Activated T-cell treated with anti-CD3 and anti-CD28 coated beads, Interleukin-2, amount 50 U/mL, for 1 hour (primary cell): ENCODE data around the gene KRT74.

Experiments
- DNase-seq: peaks from one replicate; pipeline ENCODE4 v3.0.0-alpha.2; 2020

Gene KRT74

GRCh38 chr12:52573743-52574142 lies at the start of gene KRT74:
Gene KRT74 (minus strand): TSS chr12:52573843. CDS start chr12:52573777, 66 bp downstream.
- DNase-seq, result no peak

- no peak for DNase-seq
These were observed 48.7 kb upstream of the KRT74 start for GRCh38 chr12:52622349-52622748.

GRCh38 chr12:52618866-52619265 lies 45.2 kb upstream of the KRT74 start:
- DNase-seq, result no peak

- no peak for DNase-seq
These were observed 44.6 kb upstream of the KRT74 start, which contains the start of gene KRT73 for GRCh38 chr12:52618216-52618615. Gene KRT73 (minus strand): TSS chr12:52618559. CDS start chr12:52618524, 35 bp downstream.

- DNase-seq, result no peak
These were observed 43.8 kb upstream of the KRT74 start for GRCh38 chr12:52617403-52617785.

GRCh38 chr12:52616680-52617402 lies 43.2 kb upstream of the KRT74 start:
- no peak for DNase-seq

GRCh38 chr12:52615912-52616311 lies 42.3 kb upstream of the KRT74 start:
- no peak for DNase-seq

GRCh38 chr12:52615208-52615868 lies 41.7 kb upstream of the KRT74 start:
- DNase-seq, result no peak

- no peak for DNase-seq
These were observed 41.0 kb upstream of the KRT74 start for GRCh38 chr12:52614381-52615207.

GRCh38 chr12:52613384-52614030 lies 39.9 kb upstream of the KRT74 start:
- DNase-seq, result no peak

GRCh38 chr12:52612431-52613383 lies 39.1 kb upstream of the KRT74 start:
- DNase-seq, result no peak

- no peak for DNase-seq
These were observed 37.4 kb upstream of the KRT74 start for GRCh38 chr12:52611080-52611468.

- no peak for DNase-seq
These were observed 35.4 kb upstream of the KRT74 start for GRCh38 chr12:52608826-52609630.

GRCh38 chr12:52608161-52608560 lies 34.5 kb upstream of the KRT74 start:
- DNase-seq, result no peak

- no peak for DNase-seq
These were observed 33.7 kb upstream of the KRT74 start for GRCh38 chr12:52607314-52607713.

- DNase-seq, result no peak
These were observed 33.1 kb upstream of the KRT74 start for GRCh38 chr12:52606581-52607218.

GRCh38 chr12:52606096-52606495 lies 32.5 kb upstream of the KRT74 start:
- DNase-seq, result no peak

GRCh38 chr12:52605542-52605941 lies 31.9 kb upstream of the KRT74 start:
- DNase-seq, result no peak

- DNase-seq, result no peak
These were observed 31.2 kb upstream of the KRT74 start for GRCh38 chr12:52604859-52605258.

GRCh38 chr12:52603314-52603713 lies 29.7 kb upstream of the KRT74 start:
- no peak for DNase-seq

- DNase-seq, result no peak
These were observed 28.9 kb upstream of the KRT74 start for GRCh38 chr12:52602552-52602951.
